GM23338 (cell line): ENCODE data around the gene ESPNL.

Experiments
- CTCF ChIP-seq, 2 experiments: fragments of 200-600 bp in 1 of 2; sonication (generic) in 1 of 2; conservative IDR thresholded peaks; 2 replicates each; pipeline versions ENCODE4 v1.5.1 to v1.6.1; 2016 to 2017; ENCODE audit warnings: antibody characterized with exemption in 2 of 2, low read depth in 2 of 2, mild to moderate bottlenecking in 2 of 2, moderate library complexity in 1 of 2
- EZH2 ChIP-seq: fragments of 200-600 bp; sonication (generic); IDR thresholded peaks from one replicate; pipeline ENCODE4 v1.8.0; 2017; ENCODE audit warnings: antibody characterized with exemption, mild to moderate bottlenecking, low read depth; ENCODE audit not compliant: unreplicated experiment
- REST ChIP-seq: IDR thresholded peaks from one replicate; pipeline ENCODE4 v1.6.1; 2018; ENCODE audit warnings: antibody characterized with exemption; ENCODE audit not compliant: unreplicated experiment

GRCh38 chr2:238101891-238102841 is 2.0 kb downstream of the ESPNL start:
- TF ChIP-seq CTCF (conservative IDR thresholded peaks at IDR 0.05; ENCODE audit: low read depth in 2 of 2) (0 out of 4 replicates have a peak, but pooled peaks of 1 of the 2 experiments have one; percentile 15), REST (no peak), EZH2 (no peak)
